ENCODE data around the gene SALL1.

SALL1 gene

DNA sequence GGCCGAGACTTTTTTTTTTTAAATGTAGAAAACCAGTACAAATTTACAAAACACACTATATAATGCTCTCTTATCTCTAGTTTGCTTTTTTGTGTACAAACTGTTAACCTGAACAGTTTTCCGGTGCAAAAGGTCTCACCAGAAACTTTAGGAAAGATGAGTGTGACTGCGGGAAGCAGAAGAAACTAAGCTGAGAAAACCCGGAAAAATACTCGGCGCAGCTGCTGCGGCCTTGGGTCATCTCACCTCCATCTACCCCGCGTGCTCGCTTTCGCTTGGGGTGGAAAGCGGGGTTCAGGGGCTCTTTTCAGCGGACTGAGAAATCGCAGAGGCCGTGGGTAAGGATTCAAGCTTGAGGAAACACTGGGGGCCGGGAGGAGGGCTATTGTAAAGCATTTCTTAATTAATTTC is 1.8 kb downstream of the SALL1 start:
- Histone ChIP-seq H3K4me2 (ENCODE audit: low read length) (no peak overlapping the region), H3K4me1 (ENCODE audit: low read length) (no peaks in the 10 kb centered on the region), H4K20me1 (ENCODE audit: insufficient read depth, low read length) (no peaks in the 10 kb centered on the region), H3K9ac (ENCODE audit: low read length) (no peak overlapping the region), H2AFZ (ENCODE audit: low read depth, low read length) (no peak overlapping the region), H3K9me3 (ENCODE audit: insufficient read depth, low read length) (no peaks in the 10 kb centered on the region), H3K27ac (ENCODE audit: low read length) (no peak overlapping the region), H3K4me3 (ENCODE audit: low read length) (no peak overlapping the region), H3K27me3 (ENCODE audit: low read depth, low read length) (no peaks in the 10 kb centered on the region), H3K79me2 (ENCODE audit: low read length) (no peaks in the 10 kb centered on the region), H3K36me3 (replicated peaks; ENCODE audit: low read depth, low read length) (no peaks in the 10 kb centered on the region)
- TF ChIP-seq, protein P1, sequence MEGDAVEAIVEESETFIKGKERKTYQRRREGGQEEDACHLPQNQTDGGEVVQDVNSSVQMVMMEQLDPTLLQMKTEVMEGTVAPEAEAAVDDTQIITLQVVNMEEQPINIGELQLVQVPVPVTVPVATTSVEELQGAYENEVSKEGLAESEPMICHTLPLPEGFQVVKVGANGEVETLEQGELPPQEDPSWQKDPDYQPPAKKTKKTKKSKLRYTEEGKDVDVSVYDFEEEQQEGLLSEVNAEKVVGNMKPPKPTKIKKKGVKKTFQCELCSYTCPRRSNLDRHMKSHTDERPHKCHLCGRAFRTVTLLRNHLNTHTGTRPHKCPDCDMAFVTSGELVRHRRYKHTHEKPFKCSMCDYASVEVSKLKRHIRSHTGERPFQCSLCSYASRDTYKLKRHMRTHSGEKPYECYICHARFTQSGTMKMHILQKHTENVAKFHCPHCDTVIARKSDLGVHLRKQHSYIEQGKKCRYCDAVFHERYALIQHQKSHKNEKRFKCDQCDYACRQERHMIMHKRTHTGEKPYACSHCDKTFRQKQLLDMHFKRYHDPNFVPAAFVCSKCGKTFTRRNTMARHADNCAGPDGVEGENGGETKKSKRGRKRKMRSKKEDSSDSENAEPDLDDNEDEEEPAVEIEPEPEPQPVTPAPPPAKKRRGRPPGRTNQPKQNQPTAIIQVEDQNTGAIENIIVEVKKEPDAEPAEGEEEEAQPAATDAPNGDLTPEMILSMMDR (IDR thresholded peaks at IDR 0.05; ENCODE audit: low read depth, low read length), result no peak
- no peak for TF ChIP-seq EZH2phosphoT487 (IDR thresholded peaks at IDR 0.05; ENCODE audit: low read depth)

DNA sequence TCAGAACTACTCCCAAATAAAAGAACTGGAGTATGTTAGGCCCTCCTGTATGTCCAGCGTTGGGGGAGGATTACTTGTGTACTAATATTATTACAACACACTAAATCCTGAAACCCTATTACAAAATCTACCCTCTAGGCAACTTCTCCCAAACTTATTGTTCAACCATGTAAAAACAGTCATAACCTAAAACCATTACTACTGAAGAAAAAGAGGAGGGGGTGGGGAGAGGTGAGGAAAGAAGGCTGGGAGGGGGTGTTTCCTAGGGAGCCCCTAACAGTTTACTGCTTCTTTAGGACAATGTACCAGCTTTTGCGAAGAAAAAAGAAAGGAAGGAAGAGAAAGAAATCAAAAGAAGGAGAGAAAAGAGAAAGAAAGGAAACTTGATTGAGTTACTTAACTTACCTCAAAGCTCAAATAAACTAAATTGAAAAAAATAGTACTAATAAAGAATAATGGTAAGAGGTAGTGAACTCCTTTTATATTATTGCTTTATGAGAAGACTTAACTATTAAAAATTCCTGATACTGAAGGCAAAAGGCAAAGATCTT is 2.3 kb downstream of the SALL1 start:
- no peaks in the 10 kb centered on the region for H4K20me1 ChIP-seq (ENCODE audit: insufficient read depth, low read length)
- TF ChIP-seq, protein P1 (IDR thresholded peaks at IDR 0.05; ENCODE audit: low read depth, low read length), result no peak
- no peaks in the 10 kb centered on the region for H3K9me3 ChIP-seq (ENCODE audit: insufficient read depth, low read length)
- H3K4me2 ChIP-seq (ENCODE audit: low read length), result no peak overlapping the region
- H3K36me3 ChIP-seq (replicated peaks; ENCODE audit: low read depth, low read length), result no peaks in the 10 kb centered on the region
- H3K79me2 ChIP-seq (ENCODE audit: low read length), result no peaks in the 10 kb centered on the region
- no peaks in the 10 kb centered on the region for H3K27me3 ChIP-seq (ENCODE audit: low read depth, low read length)
- H3K4me3 ChIP-seq (ENCODE audit: low read length), result no peak overlapping the region
- H3K9ac ChIP-seq (ENCODE audit: low read length), result no peak overlapping the region
- H3K27ac ChIP-seq (ENCODE audit: low read length), result no peak overlapping the region
- no peak overlapping the region for H2AFZ ChIP-seq (ENCODE audit: low read depth, low read length)
- H3K4me1 ChIP-seq (ENCODE audit: low read length), result no peaks in the 10 kb centered on the region

DNA sequence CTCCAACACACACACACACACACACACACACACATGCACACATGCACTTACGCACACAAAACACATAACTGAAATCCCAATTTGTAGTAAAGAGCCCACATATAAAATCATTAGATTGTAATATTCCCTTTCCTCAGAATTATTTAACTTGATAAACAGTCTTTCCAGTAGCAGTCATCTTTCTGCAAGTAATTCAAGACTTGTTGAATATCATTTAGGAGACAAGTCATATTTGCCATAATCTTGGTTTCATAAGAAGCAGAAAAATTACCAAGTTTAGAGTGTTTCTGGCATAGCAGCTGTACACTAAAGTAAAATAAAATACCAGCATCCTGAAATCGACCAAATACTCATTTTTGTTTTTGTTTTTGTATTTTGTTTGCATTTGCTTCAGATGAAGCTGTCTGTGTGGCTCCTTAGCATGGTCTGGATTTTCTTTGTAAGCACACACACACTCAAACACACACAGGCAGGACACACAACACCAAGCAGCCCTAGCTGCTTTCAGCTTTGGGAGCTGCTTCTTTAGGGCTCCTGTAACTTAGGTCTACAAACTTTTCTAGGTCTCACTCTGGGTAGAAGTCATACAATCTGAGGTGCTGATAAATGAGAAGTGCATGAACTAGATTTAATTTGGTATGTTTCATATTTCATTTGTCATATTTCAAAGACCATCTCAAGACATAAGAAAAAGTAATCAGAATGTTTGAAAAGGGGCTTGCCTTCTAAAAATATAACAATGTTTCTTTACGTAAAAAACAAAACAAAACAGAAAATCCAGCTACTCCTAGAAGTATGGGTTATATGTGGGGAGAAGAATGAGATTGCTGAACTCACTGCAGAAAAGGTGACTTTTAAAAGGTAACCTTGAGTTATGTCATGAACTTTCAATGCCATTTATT is 3.0 kb downstream of the SALL1 start:
- H3K27me3 ChIP-seq (ENCODE audit: low read depth, low read length), result peaks cover 3% of the 10 kb centered on the region; the same call in 1 of the 2 replicates
- no peak overlapping the region for H3K27ac ChIP-seq (ENCODE audit: low read length)
- H3K4me1 ChIP-seq (ENCODE audit: low read length), result no peaks in the 10 kb centered on the region
- no peaks in the 10 kb centered on the region for H3K79me2 ChIP-seq (ENCODE audit: low read length)
- no peak overlapping the region for H3K4me2 ChIP-seq (ENCODE audit: low read length)
- no peak overlapping the region for H3K9ac ChIP-seq (ENCODE audit: low read length)
- no peaks in the 10 kb centered on the region for H3K9me3 ChIP-seq (ENCODE audit: insufficient read depth, low read length)
- H3K36me3 ChIP-seq (replicated peaks; ENCODE audit: low read depth, low read length), result no peaks in the 10 kb centered on the region
- no peak overlapping the region for H3K4me3 ChIP-seq (ENCODE audit: low read length)
- TF ChIP-seq EZH2phosphoT487 (IDR thresholded peaks at IDR 0.05; ENCODE audit: low read depth), result no peak
- TF ChIP-seq, protein P1 (IDR thresholded peaks at IDR 0.05; ENCODE audit: low read depth, low read length), result no peak
- H4K20me1 ChIP-seq (ENCODE audit: insufficient read depth, low read length), result no peaks in the 10 kb centered on the region
- no peak overlapping the region for H2AFZ ChIP-seq (ENCODE audit: low read depth, low read length)

DNA sequence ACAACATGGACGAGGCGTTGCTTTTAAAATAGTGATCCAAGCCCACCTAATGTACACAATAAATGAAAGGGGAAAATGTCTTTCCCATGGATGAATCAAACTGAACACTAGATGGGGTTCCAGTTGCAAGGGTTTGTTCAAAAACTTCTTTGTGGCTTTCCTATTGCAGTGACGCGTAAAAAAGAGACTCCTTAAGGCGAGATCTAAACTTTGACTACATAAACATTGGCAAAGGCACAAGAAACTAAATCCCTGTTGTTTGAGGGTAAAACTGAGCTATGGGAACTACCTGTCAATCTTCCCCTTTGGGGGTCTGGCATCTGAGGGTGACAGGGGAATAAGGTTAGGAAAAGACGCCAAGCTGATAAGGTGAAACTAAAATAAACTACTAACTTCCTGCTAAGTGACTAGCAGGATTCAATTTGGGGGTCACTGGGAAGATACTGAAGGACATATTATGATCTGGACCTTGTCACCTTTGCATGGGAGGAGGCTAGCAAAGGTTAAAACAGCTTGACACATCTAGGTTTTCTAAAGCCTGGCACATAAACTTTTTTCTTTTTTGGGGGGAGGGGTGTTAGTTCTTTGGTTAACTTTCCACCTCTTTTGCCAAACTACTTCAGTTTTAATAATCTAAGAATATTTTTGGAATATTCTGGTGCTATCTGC is 4.7 kb downstream of the SALL1 start:
- H3K4me2 ChIP-seq (ENCODE audit: low read length), result no peak overlapping the region
- no peaks in the 10 kb centered on the region for H3K4me1 ChIP-seq (ENCODE audit: low read length)
- no peak overlapping the region for H3K4me3 ChIP-seq (ENCODE audit: low read length)
- H3K27me3 ChIP-seq (ENCODE audit: low read depth, low read length), result peaks cover 3% of the 10 kb centered on the region; the same call in 1 of the 2 replicates
- no peaks in the 10 kb centered on the region for H3K9me3 ChIP-seq (ENCODE audit: insufficient read depth, low read length)
- H3K27ac ChIP-seq (ENCODE audit: low read length), result no peak overlapping the region
- no peak overlapping the region for H3K9ac ChIP-seq (ENCODE audit: low read length)
- no peak overlapping the region for H2AFZ ChIP-seq (ENCODE audit: low read depth, low read length)
- no peaks in the 10 kb centered on the region for H3K79me2 ChIP-seq (ENCODE audit: low read length)
- no peak for TF ChIP-seq EZH2phosphoT487 (IDR thresholded peaks at IDR 0.05; ENCODE audit: low read depth)
- TF ChIP-seq, protein P1 (IDR thresholded peaks at IDR 0.05; ENCODE audit: low read depth, low read length), result no peak
- no peaks in the 10 kb centered on the region for H4K20me1 ChIP-seq (ENCODE audit: insufficient read depth, low read length)
- no peaks in the 10 kb centered on the region for H3K36me3 ChIP-seq (replicated peaks; ENCODE audit: low read depth, low read length)

All from OCI-LY3 (cell line).